GM19397 (cell line): ENCODE measurements around the gene JMJD1C.
"Not testable (repeated sequence)": the region's sequence is repeated elsewhere in the genome, so short reads cannot be mapped to it uniquely, and the experiment has no call there.

Experiments
- ATAC-seq: cut with Tn5 transposase; IDR thresholded peaks from one replicate; pipeline ENCODE4 v1.9.1; 2021; ENCODE audit warnings: mild to moderate bottlenecking, moderate library complexity; ENCODE audit not compliant: unreplicated experiment

The JMJD1C gene

GRCh38 chr10:63235136-63235535 lies 230.6 kb downstream of the JMJD1C start:
- ATAC-seq, result not testable (repeated sequence)

- ATAC-seq, result no peak
Measured at GRCh38 chr10:63229161-63229560, 236.6 kb downstream of the JMJD1C start.

- no peak for ATAC-seq
Measured at GRCh38 chr10:63228237-63228636, 237.5 kb downstream of the JMJD1C start.

- ATAC-seq, result no peak
Measured at GRCh38 chr10:63227207-63227895, 238.4 kb downstream of the JMJD1C start.

GRCh38 chr10:63224241-63224640 lies 241.5 kb downstream of the JMJD1C start:
- no peak for ATAC-seq

- ATAC-seq, result no peak
Measured at GRCh38 chr10:63221950-63222349, 243.8 kb downstream of the JMJD1C start.

GRCh38 chr10:63219749-63220148 lies 246.0 kb downstream of the JMJD1C start:
- no peak for ATAC-seq

GRCh38 chr10:63217120-63217605 lies 248.6 kb downstream of the JMJD1C start:
- peak; percentile 75 for ATAC-seq

GRCh38 chr10:63214571-63214970 lies 251.2 kb downstream of the JMJD1C start:
- ATAC-seq, result no peak

- ATAC-seq, result no peak
Measured at GRCh38 chr10:63213489-63213888, 252.3 kb downstream of the JMJD1C start.

- peak; percentile 43 for ATAC-seq
Measured at GRCh38 chr10:63210611-63211196, 255.1 kb downstream of the JMJD1C start.

- no peak for ATAC-seq
Measured at GRCh38 chr10:63209705-63210104, 256.1 kb downstream of the JMJD1C start.

- ATAC-seq, result no peak
Measured at GRCh38 chr10:63208986-63209385, 256.8 kb downstream of the JMJD1C start.

- peak; percentile 34 for ATAC-seq
Measured at GRCh38 chr10:63206997-63207811, 258.6 kb downstream of the JMJD1C start.

GRCh38 chr10:63206576-63206975 lies 259.2 kb downstream of the JMJD1C start:
- ATAC-seq, result no peak

- ATAC-seq, result no peak
Measured at GRCh38 chr10:63205421-63205820, 260.4 kb downstream of the JMJD1C start.

- ATAC-seq, result no peak
Measured at GRCh38 chr10:63204667-63205391, 260.9 kb downstream of the JMJD1C start.

GRCh38 chr10:63201118-63201517 lies 264.7 kb downstream of the JMJD1C start:
- no peak for ATAC-seq

GRCh38 chr10:63200431-63200830 lies 265.3 kb downstream of the JMJD1C start:
- ATAC-seq, result no peak

- ATAC-seq, result no peak
Measured at GRCh38 chr10:63199716-63200115, 266.1 kb downstream of the JMJD1C start.
